ENCODE results near the gene CCDC88B.

CCDC88B gene

DNA sequence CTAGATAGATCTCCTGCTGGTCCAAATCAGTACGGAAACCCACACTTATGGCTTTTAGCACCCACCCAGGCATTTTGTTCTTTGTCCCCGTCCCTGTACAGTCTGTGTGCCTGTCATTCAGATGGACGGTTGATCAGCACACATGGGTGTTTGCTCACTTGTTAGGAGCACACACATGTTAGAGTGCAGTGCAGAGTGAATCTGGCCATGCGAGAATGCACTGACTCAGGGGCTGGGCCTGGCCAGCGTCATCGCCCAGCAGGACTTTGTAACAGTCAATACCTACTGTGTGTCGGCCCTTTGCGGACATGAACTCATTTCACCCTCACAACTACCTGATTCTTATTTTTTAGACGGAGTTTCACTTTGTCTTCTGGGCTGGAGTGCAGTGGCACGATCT lies 22.3 kb downstream of the CCDC88B start:
- no peak for DNase-seq (ENCODE audit: low read depth in 2 of 2)

DNA sequence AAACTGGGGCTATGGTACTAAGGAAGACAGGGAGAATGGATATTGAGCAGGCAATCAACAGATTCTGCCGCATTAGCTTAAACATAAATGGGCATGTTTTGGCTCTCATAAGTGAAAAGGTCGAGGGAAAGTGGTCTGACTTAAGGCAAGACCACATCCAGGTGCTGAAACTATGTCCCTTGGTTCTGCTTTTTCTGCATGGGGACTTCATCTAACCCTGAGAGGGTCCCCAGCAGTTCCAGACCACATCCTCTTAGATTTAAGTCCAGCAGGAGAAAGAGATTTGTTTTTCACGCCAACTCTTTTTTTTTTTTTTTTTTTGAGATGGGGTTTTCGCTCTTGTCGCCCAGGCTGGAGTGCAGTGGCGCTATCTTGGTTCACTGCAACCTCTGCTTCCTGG lies 24.4 kb downstream of the CCDC88B start:
- DNase-seq (ENCODE audit: low read depth in 2 of 2), result no peak

DNA sequence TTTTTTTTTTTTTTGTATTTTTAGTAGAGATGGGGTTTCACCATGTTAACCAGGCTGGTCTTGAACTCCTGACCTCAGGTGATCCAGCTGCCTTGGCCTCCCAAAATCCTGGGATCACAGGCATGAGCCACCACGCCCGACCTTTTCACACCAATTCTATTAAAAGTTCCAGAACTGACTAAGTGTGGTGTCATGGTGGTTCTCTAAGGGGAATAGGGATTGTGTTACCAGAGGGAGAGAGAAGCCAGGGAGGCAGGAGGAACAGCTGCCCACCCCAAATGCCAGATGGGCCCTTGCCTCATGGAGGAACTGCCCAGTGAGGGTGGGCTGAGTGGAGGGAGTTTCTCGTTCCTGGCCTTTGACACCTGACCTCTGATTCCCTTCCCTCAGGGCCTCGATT lies 24.9 kb downstream of the CCDC88B start:
- DNase-seq (ENCODE audit: low read depth in 2 of 2), result no peak

DNA sequence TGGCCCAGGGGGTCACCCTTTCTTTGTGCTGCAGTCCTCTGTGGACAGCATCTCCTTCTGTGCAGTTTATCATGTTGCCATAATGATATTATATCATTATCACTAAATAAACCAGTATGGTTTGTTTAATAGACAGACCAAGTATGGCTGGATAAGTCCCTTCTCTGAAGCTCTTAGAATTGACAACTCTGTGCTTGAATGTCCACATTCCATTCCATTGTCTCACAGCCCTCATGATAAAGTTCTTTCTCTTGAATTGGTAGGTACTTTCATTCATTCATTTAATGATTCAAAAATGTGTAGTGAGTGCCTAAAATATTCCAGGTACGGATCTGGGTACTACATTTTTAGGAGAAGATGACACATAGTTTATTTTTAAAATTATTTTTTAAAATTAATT lies 26.7 kb downstream of the CCDC88B start:
- DNase-seq (ENCODE audit: low read depth in 2 of 2), result no peak

DNA sequence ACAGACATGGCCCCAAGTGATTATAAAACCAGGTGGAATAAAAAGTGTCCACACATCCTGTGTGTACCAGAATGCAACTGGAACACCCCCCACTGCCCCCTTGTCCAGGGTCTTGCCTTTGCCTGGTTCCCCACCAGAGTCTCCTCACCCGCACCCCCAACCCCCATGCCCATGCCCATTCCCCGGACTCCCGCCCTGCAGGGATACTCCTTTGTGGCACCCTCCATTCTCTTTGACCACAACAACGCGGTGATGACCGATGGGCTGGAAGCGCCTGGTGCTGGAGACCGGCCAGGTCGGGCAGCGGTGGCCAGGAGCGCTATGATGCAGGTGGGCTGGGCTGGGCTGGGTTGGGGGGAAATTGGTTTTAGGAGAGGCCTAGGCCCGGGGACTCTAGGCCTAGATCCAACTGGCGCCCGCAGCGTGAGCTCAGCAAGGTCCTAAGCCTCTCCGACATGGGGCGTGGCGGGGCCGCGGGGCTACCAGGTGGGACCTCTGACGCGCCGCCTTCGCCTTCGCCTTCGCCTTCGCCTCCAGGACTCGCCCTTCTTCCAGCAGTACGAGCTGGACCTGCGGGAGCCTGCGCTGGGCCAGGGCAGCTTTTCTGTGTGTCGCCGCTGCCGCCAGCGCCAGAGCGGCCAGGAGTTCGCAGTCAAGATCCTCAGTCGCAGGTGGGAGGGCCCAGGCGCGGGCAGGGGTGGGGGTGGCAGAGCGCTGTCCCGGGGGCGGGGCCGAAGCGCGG lies 28.1 kb downstream of the CCDC88B start:
- DNase-seq (ENCODE audit: low read depth in 2 of 2), result no peak

DNA sequence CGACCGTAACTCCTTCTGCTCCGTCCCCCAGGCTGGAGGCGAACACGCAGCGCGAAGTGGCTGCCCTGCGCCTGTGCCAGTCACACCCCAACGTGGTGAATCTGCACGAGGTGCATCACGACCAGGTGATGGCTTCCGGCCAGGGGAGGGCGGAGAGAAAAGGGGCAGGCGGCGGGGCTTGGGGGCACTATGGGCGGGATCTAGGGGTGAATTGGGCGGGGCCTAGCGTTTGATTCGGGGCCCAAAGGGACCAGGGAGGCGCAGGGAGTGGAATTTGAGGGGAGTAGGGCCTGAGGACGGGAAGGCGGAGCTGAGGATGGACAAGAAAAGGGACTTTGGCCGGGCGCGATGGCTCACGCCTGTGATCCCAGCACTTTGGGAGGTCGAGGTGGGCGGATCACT lies 28.7 kb downstream of the CCDC88B start:
- no peak for DNase-seq (ENCODE audit: low read depth in 2 of 2)

DNA sequence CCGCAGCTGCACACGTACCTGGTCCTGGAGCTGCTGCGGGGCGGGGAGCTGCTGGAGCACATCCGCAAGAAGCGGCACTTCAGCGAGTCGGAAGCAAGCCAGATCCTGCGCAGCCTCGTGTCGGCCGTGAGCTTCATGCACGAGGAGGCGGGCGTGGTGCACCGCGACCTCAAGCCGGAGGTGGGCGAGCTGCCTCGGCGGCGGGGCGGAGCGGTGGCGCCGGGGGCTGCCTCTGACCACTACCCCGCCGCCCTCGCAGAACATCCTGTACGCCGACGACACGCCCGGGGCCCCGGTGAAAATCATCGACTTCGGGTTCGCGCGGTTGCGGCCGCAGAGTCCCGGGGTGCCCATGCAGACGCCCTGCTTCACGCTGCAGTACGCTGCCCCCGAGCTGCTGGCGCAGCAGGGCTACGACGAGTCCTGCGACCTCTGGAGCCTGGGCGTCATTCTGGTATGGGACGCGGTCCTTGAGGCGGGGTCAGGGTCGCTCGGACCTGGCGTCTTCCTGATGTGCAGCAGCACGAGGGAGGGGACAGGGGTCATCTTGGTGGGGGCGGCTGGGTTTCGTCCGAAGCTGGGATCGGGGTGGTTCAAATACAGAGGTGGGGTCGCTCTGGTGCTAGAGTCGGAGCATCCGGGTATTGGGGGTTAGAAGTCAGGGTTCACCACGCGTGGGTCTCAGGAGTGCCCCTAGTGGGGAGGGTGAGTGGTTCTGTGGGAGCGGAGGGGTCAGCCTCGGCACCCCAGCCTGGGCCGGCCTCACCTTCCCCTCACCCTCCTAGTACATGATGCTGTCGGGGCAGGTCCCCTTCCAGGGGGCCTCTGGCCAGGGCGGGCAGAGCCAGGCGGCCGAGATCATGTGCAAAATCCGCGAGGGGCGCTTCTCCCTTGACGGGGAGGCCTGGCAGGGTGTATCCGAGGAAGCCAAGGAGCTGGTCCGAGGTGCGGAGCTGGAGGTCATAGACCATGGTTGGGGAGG lies 29.7 kb downstream of the CCDC88B start:
- DNase-seq (ENCODE audit: low read depth in 2 of 2), result no peak

DNA sequence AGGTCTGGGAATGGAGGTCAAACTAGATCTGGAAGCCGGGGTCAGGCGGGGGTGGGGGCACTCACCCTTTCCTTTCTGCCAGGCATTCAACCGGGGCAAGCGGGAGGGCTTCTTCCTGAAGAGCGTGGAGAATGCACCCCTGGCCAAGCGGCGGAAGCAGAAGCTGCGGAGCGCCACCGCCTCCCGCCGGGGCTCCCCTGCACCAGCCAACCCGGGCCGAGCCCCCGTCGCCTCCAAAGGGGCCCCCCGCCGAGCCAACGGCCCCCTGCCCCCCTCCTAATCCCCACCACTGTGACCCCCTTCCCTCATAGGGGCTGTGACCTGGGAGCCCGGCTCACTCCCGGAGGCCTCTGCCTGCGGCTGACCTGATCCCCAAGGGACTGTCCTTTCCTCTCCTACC lies 31.2 kb downstream of the CCDC88B start:
- DNase-seq (ENCODE audit: low read depth in 2 of 2), result no peak

DNA sequence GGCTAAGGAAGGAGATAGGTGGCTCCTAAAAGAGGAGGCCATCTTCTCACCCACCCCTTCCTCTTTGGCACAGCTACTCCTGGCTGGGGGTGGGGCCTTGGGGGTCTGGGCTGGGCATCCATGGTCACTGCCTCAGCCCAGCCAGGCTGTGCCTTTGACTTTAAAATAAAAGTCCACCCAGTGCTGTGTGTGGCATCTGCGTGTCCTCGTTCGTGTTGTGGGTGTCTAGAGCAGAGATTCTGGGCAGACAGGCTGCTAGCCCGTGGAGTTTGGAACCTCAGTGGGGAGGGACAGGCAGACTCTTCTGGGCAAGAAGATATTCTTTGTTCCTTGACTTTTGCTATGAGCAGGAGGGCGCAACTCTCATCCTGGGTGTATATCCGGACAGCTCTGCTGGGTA lies 32.0 kb downstream of the CCDC88B start:
- DNase-seq (ENCODE audit: low read depth in 2 of 2), result no peak

DNA sequence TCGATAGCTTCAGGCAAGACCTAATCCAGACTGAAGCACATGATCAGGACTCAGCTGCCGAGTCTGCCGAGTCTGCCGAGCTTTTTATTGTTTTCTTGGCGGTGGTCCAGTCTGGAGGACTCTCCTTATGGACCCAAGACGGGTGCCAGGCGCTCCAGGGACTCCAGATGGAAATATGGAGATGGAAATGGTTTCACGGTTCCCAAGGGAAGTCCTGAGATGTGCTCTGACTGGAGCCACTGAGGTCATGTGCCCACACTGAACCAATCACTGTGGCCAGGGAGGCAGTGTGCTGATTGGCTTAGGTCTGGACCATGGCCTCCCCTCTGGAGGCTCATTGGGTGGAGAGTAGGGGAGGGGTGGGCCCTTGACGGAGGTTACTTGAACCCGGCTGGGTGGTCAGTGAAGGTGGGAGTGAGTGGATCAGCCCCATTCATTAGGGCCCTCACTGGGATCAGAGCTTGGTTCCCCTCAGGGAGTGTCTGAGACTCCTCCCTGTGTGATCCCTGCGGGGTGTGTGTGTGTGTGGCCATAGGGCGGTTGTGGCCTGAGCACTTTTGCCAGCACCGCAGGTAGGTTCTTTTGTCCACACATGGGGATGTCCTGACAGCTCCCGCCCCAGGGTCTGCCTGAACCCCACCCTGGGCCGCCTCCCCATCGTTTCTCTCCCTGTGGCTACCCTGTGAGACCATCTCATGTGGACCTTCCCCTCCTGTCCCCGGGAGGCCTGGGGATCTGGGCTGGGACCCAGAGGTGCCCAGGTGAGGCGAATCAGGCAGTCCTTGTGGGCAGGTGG lies 33.0 kb downstream of the CCDC88B start:
- DNase-seq (ENCODE audit: low read depth in 2 of 2), result no peak

DNA sequence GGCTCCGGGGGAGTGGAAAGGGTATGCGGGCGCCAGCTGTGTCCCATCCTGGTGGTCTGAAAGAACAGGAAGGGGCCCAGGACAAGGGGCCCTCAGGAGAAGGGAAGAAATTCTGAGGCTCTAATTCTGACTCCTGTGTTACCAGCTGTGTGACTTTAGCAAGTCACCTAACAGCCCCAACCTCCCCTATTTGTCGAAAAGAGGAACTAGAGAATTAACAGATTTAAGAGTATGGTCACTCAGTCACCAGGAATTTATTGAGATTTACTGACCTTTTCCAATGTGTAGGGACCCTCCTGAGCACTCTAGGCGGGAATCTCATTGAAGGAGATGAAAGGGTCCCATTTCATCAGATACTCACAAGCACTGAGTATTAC lies 33.6 kb downstream of the CCDC88B start:
- DNase-seq (ENCODE audit: low read depth in 2 of 2), result no peak

DNA sequence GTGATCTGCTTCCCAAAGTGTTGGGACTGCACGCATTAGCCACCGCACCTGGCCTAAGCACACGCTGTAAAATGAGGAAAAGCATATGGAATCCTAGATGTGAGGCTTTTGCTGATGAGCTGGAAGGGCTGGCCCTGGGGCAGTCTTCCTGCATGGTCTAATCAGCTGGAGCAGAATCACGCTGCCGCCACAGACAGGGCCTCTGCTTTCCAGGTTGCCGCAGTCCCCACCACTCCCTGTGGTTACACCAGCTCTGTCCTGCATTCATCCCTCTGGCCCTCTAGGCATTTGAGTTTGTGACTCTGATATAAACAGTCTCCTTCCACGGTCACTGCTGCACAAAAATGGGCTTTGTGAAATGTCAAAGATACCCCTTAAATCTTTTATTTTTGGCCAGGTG lies 36.1 kb downstream of the CCDC88B start:
- DNase-seq (ENCODE audit: low read depth in 2 of 2), result no peak

DNA sequence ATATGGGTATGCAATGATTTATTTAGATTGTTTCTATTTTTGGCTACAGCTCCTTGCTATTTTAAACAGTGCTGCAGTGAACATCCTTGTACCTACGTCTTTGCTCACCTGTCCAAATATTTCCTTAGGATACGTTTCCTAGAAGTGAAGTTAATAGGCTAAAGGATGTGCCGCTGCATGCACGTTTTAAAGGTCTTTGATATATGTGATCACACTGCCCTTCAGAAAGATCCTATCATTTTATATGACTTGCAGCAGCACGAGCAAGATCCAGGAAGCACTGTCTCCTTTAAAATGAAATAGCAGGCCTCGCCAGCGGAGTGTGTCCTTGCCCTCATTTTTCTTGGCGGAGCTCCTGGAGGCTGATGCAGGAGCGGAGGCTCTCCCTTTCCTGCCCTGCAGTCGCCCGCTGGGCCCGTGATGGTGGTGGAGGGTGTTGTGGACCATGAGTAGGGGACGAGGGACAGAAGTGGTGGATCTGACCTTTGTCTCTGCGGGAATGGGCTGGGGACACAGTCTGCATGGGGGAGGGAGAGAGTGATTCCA lies 38.4 kb downstream of the CCDC88B start:
- no peak for DNase-seq (ENCODE audit: low read depth in 2 of 2)

DNA sequence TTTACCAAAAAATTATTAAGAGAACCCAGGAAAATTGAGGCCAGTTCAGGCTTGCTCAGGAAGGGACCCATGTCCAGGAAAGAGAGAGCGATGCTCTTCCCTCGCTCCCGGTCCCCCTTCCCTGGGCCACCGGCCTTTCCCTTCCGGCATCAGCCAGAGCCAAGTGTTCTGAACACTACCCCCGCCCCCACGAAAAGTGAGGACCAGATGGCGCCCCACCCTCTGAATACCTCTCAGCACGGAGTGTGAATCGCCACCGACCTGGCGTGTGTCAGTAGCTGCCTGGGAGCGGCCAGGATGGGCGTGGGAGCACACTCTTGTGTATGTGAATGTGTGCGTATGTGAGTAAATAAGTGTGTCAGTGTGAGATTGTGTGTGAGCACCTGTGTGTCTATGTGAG lies 39.2 kb downstream of the CCDC88B start:
- no peak for DNase-seq (ENCODE audit: low read depth in 2 of 2)

DNA sequence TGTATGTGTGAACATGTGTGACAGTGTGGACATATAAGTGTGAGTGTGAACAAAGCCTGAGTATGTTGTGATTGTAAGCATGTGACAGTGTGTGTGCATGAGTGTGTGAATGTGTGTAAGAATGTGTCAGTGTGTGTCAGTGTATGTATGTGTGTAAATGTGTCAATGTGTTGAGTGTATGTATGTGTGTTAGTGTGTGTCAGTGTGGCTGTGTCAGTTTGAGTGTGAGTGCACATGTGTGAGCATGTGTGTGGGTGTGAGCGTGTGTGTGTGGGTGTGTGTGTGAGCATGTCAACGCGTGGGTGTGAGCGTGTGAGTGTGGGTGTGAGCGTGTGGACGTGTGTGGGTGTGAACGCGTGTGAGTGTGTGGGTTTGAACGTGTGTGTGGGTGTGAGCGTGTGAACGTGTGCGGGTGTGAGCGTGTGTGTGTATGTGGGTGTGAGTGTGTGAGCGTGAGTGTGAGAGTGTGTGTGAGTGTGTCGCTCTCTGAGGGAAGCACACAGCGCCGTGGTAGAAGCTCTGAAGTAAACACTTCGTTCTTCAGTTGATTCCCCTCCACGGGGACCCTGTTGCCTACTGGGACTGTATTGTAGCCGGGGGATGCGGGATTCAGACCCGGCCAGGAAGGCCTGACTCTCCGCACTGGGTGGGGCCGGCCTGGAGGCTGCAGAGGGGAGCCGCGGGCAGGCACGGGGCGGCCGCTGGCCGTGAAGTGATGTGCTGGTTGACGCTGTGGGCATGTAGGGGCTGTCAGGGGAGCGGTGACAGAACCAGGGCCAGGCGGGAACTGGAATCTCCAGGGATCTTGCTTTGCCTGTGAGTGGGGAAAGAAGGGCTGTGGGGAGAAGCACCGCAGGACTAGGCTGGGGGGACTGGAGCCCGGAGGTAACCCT lies 40.1 kb downstream of the CCDC88B start:
- DNase-seq (ENCODE audit: low read depth in 2 of 2), result no peak

DNA sequence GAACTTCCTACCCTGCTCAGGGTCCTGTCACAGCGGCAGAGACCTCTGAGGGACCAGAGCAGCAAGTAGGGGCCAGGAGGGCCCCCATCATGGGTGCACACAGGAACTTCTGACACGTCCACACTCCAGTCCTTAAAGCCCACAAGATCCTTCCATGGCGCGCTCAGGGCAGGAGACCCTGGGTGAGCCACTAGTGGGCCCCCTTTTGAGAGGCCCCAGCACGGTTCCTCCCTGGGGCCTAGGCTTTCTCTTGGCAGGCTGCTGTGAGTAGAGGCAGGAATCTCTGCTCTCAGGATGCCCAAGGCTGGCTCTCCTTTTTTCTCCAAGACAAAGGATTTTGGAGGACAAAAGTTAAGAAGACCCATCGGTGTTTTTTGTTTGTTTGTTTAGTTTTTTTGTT lies 41.3 kb downstream of the CCDC88B start:
- DNase-seq (ENCODE audit: low read depth in 2 of 2), result no peak

DNA sequence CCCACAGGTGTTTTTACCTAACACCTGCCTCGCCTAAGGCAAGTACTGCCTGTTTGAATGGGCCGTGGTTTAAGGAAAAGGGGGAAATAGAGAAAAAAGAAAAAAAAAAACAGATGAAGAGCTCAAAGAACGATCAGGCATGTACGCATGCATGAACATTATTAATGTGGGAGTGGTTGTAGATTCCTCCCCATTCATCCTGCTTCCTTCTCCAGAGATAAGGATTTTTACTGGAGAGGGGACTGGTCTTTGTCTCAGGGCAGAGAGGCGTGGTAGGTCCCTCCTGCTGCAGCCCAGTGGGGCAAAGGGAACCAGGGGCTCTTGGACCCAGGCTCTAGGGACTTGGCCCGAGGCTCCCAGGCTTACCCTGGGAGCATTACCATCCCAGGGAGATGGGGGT lies 42.0 kb downstream of the CCDC88B start:
- DNase-seq (ENCODE audit: low read depth in 2 of 2), result no peak

DNA sequence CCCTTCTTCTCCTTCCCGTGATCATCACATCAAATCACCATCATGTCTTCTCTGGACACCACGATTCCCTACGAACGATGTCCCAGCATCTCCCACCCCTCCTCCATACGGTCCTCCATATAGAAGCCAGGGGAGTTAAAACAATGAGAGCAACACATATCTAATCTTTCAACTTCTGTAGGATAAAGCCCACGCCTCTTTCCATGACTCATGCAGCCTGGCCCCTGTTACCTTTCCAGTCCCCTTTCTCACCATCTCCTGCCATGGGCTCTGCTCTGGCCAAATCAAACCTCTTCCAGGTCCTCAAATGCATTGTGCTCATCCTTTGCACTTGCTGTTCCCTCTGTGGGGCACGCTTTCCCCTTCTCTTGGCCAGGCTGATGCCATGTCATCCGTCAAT lies 42.6 kb downstream of the CCDC88B start:
- DNase-seq (ENCODE audit: low read depth in 2 of 2), result no peak

DNA sequence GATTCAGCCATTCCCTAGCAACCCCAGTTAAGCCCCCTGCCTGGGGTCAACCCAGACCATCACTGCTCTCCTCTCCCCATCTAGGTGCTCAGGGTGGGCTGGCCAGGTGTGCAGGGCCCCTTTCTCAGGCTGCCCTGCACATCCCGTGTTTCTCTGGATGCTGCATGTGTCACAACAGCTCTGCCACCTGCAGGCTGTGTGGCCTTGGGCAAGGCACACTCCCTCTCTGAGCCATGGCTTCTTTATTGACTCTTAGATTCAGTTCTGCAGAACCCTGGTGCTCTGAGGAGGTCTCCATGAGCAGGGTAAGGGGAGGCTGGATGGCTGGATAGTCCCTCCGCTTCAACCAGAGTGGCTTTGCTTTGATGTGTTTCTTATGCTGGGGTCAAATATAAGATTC lies 43.6 kb downstream of the CCDC88B start:
- no peak for DNase-seq (ENCODE audit: low read depth in 2 of 2)

DNA sequence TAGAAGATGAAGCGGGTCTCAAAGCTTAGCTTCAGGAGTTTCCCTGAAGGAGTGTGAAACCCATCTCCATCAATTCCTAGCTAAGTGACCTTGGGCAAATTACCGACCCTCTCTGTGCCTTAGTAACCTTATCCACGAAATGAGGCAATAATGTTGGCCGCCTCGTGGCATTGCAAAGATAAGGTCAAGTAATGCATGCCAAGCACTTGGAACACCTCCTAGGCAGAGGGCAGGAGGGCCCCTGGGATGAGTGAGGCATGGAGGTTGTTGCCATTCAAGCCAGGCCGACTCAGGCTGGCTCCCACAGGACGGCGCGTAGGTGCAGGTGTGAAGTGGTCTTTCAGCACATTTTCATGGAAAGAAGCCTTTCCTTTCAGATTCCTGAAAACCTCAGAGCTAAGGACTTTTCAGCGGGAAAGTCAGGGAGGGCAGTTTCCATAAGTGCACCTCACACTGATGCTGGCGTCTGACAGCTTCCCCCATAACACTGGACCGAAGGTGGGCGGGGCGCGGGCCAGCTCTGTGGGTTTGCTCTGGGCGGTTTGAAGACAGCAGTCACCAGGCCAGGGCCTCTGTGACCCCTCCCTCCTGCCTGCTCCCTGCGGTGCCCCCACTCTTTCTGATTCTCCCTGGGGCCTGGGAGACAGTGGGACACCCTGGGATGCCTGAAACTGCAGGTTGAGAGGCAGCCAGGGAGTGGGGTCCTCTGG lies 44.2 kb downstream of the CCDC88B start:
- DNase-seq (ENCODE audit: low read depth in 2 of 2), result no peak

Measured in stimulated activated CD8-positive, alpha-beta memory T cell treated with anti-CD3 and anti-CD28 coated beads, Interleukin-2, amount 100 ng/mL, for 1 hour (primary cell).